GM06990 (cell line): ENCODE results near the gene MLLT10.
A peak's percentile ranks its signal among the peaks of the same experiment; 100 is the strongest.
"Not testable (repeated sequence)": the region's sequence is repeated elsewhere in the genome, so short reads cannot be mapped to it uniquely, and the experiment has no call there.

ENCODE experiments used
- DNase-seq: peaks from one replicate; pipeline ENCODE4 v3.0.0-alpha.2; 2011; ENCODE audit not compliant: insufficient read length; ENCODE audit errors: extremely low read depth
- H3K27me3 ChIP-seq: replicated peaks from 2 replicates; pipeline ENCODE4 v1.6.0; 2011; ENCODE audit warnings: low read length; ENCODE audit not compliant: control insufficient read depth, insufficient read depth
- H3K36me3 ChIP-seq: 2 replicates; pipeline ENCODE4 v1.5.1; 2011; ENCODE audit warnings: low read length; ENCODE audit not compliant: control insufficient read depth, insufficient read depth
- H3K4me3 ChIP-seq: replicated peaks from 2 replicates; pipeline ENCODE4 v1.5.1; 2011; ENCODE audit warnings: low read depth, mild to moderate bottlenecking, control low read depth, low read length
- TF ChIP-seq, protein P1 (sequence below): IDR thresholded peaks from 2 replicates; pipeline ENCODE4 v1.5.1; 2011; ENCODE audit warnings: low read length, control low read depth, mild to moderate bottlenecking, inconsistent platforms; ENCODE audit not compliant: insufficient read depth, poor library complexity, severe bottlenecking

MLLT10 gene

DNA sequence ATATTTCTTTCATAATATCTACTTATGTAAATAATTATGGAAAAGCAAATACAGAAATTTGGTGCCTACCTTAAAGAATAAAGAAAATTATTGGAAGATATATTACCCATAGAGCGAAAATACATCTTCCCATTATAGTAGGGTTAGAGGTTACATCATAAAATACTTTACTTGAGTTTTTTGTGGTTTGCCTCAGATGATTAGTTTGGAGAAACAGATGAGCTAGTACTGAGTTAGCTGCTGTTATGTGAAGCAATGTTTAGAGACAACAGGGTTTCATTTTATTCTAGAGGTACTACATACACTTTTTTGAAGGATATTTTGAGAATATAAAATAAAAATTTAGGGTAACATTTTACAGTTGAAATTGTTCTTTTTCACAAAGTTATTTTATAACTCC, 2.9 kb upstream of the MLLT10 start:
- TF ChIP-seq, protein P1, sequence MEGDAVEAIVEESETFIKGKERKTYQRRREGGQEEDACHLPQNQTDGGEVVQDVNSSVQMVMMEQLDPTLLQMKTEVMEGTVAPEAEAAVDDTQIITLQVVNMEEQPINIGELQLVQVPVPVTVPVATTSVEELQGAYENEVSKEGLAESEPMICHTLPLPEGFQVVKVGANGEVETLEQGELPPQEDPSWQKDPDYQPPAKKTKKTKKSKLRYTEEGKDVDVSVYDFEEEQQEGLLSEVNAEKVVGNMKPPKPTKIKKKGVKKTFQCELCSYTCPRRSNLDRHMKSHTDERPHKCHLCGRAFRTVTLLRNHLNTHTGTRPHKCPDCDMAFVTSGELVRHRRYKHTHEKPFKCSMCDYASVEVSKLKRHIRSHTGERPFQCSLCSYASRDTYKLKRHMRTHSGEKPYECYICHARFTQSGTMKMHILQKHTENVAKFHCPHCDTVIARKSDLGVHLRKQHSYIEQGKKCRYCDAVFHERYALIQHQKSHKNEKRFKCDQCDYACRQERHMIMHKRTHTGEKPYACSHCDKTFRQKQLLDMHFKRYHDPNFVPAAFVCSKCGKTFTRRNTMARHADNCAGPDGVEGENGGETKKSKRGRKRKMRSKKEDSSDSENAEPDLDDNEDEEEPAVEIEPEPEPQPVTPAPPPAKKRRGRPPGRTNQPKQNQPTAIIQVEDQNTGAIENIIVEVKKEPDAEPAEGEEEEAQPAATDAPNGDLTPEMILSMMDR: no peak
- no peak for DNase-seq
- H3K27me3 ChIP-seq: no peaks in the 10 kb centered on the region
- H3K4me3 ChIP-seq: no peak overlapping the region
- H3K36me3 ChIP-seq: no peaks in the 10 kb centered on the region

DNA sequence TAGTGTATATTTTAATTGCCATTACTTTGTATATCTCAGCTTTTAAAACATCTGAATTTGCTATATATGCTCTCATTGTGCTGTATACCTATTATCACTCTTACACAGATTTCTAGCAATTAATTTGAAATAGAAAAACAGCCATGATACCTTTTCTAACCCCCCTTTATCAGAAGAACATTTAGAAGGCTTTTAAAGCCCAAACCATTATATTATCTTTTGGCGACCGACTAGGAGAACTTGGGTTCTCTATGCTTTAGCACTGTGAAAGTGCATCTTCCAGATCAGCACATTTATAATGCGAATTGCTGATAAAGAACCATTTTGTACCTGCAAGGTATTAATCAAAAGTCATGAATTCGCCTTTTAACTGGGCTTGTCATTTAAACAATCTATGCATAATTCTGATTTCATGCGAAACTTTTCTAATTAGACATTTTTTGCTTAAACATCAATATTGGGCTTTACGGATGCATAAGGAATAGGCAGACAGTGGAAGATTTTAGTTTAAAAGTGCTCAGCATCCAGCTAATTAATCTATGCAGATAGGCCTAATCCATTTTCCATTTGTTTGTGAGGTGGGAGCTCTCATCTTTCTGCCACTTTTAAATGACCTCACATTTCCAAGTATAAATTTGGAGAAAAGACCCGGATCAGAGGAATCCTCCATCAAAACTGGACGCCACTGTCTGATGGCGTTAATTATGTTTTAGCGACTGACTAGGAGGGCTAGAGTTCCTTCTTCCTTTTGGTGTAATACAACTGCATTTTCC, 1.2 kb upstream of the MLLT10 start:
- Histone ChIP-seq H3K27me3 (no peaks in the 10 kb centered on the region), H3K36me3 (no peaks in the 10 kb centered on the region; the same call in 1 of the 2 replicates), H3K4me3 (peak overlapping the region; percentile 75)
- DNase-seq: no peak
- TF ChIP-seq, protein P1: no peak

DNA sequence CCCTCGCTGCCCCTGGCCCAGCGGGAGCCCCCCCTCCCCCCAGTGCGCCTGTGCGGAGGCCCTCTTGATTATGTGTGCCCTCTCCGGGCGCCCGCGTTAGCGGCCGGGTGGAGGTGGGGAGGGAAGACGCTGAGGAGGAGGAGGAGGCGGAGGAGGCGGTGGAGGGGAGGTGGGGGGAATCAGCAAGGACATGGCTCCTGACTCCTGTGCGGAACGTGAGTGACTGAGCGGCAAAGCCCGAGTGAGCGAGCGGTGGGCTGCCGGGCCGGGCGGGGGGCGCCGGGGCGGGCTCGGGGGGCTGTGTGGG, 201 bp downstream of the MLLT10 start:
- TF ChIP-seq, protein P1: no peak
- no peaks in the 10 kb centered on the region for H3K27me3 ChIP-seq
- H3K36me3 ChIP-seq: no peaks in the 10 kb centered on the region; the same call in none of the 2 replicates
- peak overlapping the region; percentile 93 for H3K4me3 ChIP-seq
- no peak for DNase-seq

DNA sequence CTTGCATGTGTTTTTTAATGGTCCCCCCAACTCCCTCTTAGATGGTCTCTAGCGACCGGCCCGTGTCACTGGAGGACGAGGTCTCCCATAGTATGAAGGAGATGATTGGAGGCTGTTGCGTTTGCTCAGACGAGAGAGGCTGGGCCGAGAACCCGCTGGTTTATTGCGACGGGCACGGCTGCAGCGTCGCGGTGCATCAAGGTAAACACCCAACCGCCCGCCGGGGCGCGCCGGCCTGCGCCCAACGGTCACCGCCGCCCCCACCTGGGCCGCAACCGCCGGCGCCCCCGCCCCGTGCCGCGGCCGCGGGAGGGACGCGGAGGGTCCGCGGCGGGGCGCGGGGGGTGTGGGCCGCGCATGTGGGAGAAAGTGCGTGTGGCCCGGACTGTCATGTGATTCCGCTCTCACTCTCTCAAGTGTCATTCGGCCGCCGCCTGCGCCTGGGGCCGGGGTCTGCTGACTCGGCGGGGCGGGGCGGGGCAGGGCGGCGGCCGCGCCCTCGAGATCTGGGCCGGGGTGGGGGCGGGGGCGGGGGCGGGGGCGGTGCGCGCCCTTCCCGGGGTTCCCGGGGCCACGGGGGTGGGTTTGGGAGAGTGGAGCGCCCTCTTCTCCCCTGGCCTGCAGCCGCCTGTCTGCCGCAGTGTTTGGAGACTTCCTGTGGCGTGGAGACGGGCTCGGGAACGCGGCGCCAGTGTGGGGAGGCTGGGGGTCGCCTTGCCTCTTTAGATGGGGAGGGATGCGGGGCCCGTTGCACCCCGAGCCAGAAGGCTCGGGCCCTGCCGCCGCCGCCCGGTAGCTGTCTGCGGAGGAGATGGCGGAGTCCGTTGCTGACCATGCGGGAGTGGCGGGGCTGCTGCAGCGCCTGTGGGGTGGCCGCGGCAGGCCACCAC, 817 bp downstream of the MLLT10 start:
- TF ChIP-seq, protein P1: peak; percentile 14
- DNase-seq: peak; percentile 46
- Histone ChIP-seq H3K4me3 (peak overlapping the region; percentile 93), H3K36me3 (no peaks in the 10 kb centered on the region; the same call in none of the 2 replicates), H3K27me3 (no peaks in the 10 kb centered on the region)

DNA sequence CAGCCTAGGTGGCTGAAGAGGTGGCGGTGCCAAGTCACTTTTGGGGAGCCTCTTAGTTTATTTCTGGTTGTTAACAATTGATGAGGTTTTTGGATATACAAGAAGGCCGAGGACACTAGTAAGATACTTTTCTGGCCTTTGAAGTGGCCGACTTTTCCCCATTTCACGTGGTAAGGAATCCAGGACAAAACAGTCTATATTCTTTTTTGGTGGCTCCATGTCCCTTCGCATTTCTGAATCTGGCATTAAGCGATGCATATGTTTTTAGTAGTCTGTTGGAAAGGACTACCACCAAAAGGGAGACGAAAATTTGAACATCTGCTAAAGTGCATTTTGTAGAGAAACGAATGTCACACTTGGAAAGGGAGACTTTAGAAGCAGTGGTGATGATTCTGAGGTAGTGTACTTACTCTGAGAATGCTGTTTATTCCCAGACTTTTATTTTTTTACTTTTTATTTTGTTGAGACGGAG, 1.5 kb downstream of the MLLT10 start:
- Histone ChIP-seq H3K36me3 (peaks cover 2% of the 10 kb centered on the region), H3K4me3 (peak overlapping the region; percentile 93), H3K27me3 (no peaks in the 10 kb centered on the region)
- TF ChIP-seq, protein P1: no peak
- DNase-seq: no peak

DNA sequence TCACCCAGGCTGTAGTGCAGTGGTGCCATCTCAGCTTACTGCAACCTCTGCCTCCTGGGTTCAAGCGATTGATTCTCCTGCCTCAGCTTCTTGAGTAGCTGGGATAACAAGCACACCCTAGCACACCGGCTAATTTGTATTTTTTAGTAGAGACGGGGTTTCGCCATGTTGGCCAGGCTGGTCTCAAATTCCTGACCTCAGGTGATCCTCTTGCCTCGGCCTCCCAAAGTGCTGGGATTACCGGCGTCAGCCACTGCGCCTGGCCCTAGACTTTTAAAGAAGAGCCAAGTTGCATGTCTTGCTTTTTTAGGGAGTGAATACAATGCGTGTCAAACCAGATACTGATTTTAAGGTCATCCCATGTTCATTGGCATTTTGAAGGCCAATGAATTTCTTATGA, 1.9 kb downstream of the MLLT10 start:
- not testable (repeated sequence) for H3K36me3 ChIP-seq, H3K4me3 ChIP-seq, DNase-seq, H3K27me3 ChIP-seq
